ENCODE data around the gene ABHD4. TPM values are rescaled to one million over a fixed set of nuclear protein-coding genes. Genes with fewer than 3 reads are reported as not detected.
A peak's percentile ranks its signal among the peaks of the same experiment; 100 is the strongest.
"Not testable (repeated sequence)": the region's sequence is repeated elsewhere in the genome, so short reads cannot be mapped to it uniquely, and the experiment has no call there.

Gene ABHD4
- total and polyA plus RNA-seq, 2 donors (not counting 1 experiment from before 2014, with no cell fraction given): 10.5 to 22.7 TPM

DNA sequence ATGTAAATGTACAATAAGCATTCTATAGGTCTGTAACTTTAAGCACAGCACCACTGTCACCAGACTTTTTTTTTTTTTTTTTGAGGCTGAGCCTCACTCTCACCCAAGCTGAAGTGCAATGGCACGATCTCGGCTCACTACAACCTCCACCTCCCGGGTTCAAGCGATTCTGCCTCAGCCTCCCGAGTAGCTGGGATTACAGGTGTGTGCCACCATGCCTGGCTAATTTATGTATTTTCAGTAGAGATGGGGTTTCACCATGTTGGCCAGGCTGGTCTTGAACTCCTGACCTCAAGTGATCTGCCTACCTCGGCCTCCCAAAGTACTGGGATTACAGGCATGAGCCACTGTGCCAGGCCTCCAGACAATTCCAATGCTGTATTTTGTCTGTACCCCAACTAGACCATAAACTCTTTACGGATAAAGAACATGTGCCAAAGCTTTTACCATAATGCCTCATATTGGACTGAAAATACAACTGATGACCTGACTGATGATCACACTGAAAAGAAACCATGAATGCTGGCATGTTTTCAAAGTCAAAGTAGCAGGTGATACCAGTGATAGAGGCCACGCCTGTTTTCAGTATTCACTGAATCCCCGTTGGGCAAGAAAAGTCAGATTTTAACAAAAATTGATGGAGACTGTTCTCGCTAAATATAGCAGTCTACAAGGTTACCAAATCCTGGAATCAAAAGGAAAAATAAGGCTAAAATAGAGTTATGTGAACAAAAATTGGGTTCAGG is 10.2 kb upstream of the ABHD4 start:
- H4K20me1 ChIP-seq (ENCODE audit: control insufficient read depth, insufficient read depth, low read length, poor library complexity, severe bottlenecking); H3K9me3 Mint-ChIP-seq (ENCODE audit: insufficient read depth); DNase-seq; H3K9me3 ChIP-seq (ENCODE audit: control extremely low read depth in 1 of 3, control insufficient read depth in 2 of 3, insufficient read depth in 1 of 3, low read length in 2 of 3); intact Hi-C loops (cut with micrococcal nuclease); H3K27me3 ChIP-seq (replicated peaks in 1 of 4; ENCODE audit: control extremely low read depth in 1 of 4, control insufficient read depth in 3 of 4, insufficient read depth in 4 of 4, low read length in 3 of 4); H3K27me3 Mint-ChIP-seq; ATAC-seq (ENCODE audit: low read depth): not testable (repeated sequence)
- Histone ChIP-seq H3K4me2 (replicated peaks; ENCODE audit: low read depth, low read length, poor library complexity, severe bottlenecking) (peak overlapping the region; percentile 77), H3K36me3 (replicated peaks in 1 of 2; ENCODE audit: control extremely low read depth in 1 of 2, control insufficient read depth in 1 of 2, extremely low read depth in 1 of 2, insufficient read depth in 2 of 2, low read length in 1 of 2) (peaks cover 2 to 11% of the 10 kb centered on the region in 2 experiments), H2AFZ (ENCODE audit: insufficient read depth, low read depth, low read length, poor library complexity, severe bottlenecking) (peak overlapping the region; percentile 76), H3K4me1 (ENCODE audit: control insufficient read depth in 2 of 2, insufficient read depth in 2 of 2, low read length in 2 of 2) (peaks cover 33 to 36% of the 10 kb centered on the region in 2 donors), H3K27ac (ENCODE audit: low read length in 2 of 2) (peak overlapping the region; percentile 92 to 97), H3K9ac (ENCODE audit: low read length) (peak overlapping the region; percentile 84), H3K79me2 (ENCODE audit: control insufficient read depth, insufficient read depth, low read length) (peaks cover 58% of the 10 kb centered on the region), H3K4me3 (ENCODE audit: control extremely low read depth in 1 of 5, extremely low read depth in 1 of 5, insufficient read depth in 1 of 5, low read depth in 2 of 5, low read length in 4 of 5) (peak overlapping the region in 4 of 5 experiments; percentile 75 to 84 (median 80))
- H3K27ac Mint-ChIP-seq: peak overlapping the region; percentile 96
- CTCF ChIA-PET: interaction anchor here (0.8 to 8.0 kb wide), 5 partner anchors 10 to 312 kb away, joined by 3 to 85 read pairs (median 10); no protein-coding TSS in a partner anchor
- peaks cover 64% of the 10 kb centered on the region for H3K4me1 Mint-ChIP-seq
- 79% methylated on average over 4 of the region's 10 CpGs for WGBS (ENCODE audit: insufficient coverage)
- POLR2A ChIA-PET: interaction anchor here (0.6 to 2.2 kb wide), 2 partner anchors 11 to 329 kb away, joined by 3 to 13 read pairs; partner anchors contain the start of gene ABHD4
- peak overlapping the region; percentile 99 for H3K4me3 Mint-ChIP-seq

GRCh38 chr14:22588526-22589095 is 9.5 kb upstream of the ABHD4 start:
- ChIA-PET POLR2A (interaction anchor here (0.6 to 2.2 kb wide), 5 partner anchors 10 to 331 kb away, joined by 3 to 13 read pairs (median 7); partner anchors contain the start of genes ABHD4, OXA1L and RBM23), CTCF (interaction anchor here (0.8 to 8.0 kb wide), 15 partner anchors 9 to 418 kb away, joined by 3 to 85 read pairs (median 7); partner anchors contain the start of gene ABHD4)
- peaks cover 50% of the 10 kb centered on the region for H3K79me2 ChIP-seq (ENCODE audit: control insufficient read depth, insufficient read depth, low read length)

More at GRCh38 chr14:22588526-22589095, 9.5 kb upstream of the ABHD4 start:
- H3K4me1 Mint-ChIP-seq: peaks cover 58% of the 10 kb centered on the region
- H3K27ac Mint-ChIP-seq: peak overlapping the region; percentile 96
- H3K27me3 Mint-ChIP-seq: no peaks in the 10 kb centered on the region
- H3K4me1 ChIP-seq (ENCODE audit: control insufficient read depth in 2 of 2, insufficient read depth in 2 of 2, low read length in 2 of 2): peaks cover 33 to 34% of the 10 kb centered on the region in 2 donors
- no peaks in the 10 kb centered on the region for H4K20me1 ChIP-seq (ENCODE audit: control insufficient read depth, insufficient read depth, low read length, poor library complexity, severe bottlenecking)
- H3K4me2 ChIP-seq (replicated peaks; ENCODE audit: low read depth, low read length, poor library complexity, severe bottlenecking): peak overlapping the region; percentile 77
- no peak for TF ChIP-seq EZH2 (IDR thresholded peaks at IDR 0.05; ENCODE audit: borderline replicate concordance, insufficient read depth, low read depth, low read length, poor library complexity, severe bottlenecking)
- TF ChIP-seq CTCF (IDR thresholded peaks at IDR 0.05): no peak
- intact Hi-C loops (cut with micrococcal nuclease): loop anchor here (1.0 kb wide), 12 partner anchors 10 to 698 kb away; partner anchors contain the start of genes ABHD4, HOMEZ, LRP10 and MRPL52
- H3K9me3 Mint-ChIP-seq (ENCODE audit: insufficient read depth): no peaks in the 10 kb centered on the region
- ATAC-seq (ENCODE audit: low read depth) (no peak), DNase-seq (no peak)
- no peaks in the 10 kb centered on the region for H3K9me3 ChIP-seq (ENCODE audit: control extremely low read depth in 1 of 3, control insufficient read depth in 2 of 3, insufficient read depth in 1 of 3, low read length in 2 of 3)
- peak overlapping the region; percentile 75 to 84 (median 78) for H3K4me3 ChIP-seq (ENCODE audit: control extremely low read depth in 1 of 5, extremely low read depth in 1 of 5, insufficient read depth in 1 of 5, low read depth in 2 of 5, low read length in 4 of 5)
- peak overlapping the region; percentile 84 for H3K9ac ChIP-seq (ENCODE audit: low read length)
- H3K36me3 ChIP-seq (replicated peaks in 1 of 2; ENCODE audit: control extremely low read depth in 1 of 2, control insufficient read depth in 1 of 2, extremely low read depth in 1 of 2, insufficient read depth in 2 of 2, low read length in 1 of 2): peaks cover 2 to 11% of the 10 kb centered on the region in 2 experiments
- H3K27me3 ChIP-seq (replicated peaks in 1 of 4; ENCODE audit: control extremely low read depth in 1 of 4, control insufficient read depth in 3 of 4, insufficient read depth in 4 of 4, low read length in 3 of 4): no peaks in the 10 kb centered on the region
- WGBS (ENCODE audit: insufficient coverage): 0% methylated on average over 9 of the region's 17 CpGs
- peak overlapping the region; percentile 76 for H2AFZ ChIP-seq (ENCODE audit: insufficient read depth, low read depth, low read length, poor library complexity, severe bottlenecking)
- peak overlapping the region; percentile 99 for H3K4me3 Mint-ChIP-seq
- H3K27ac ChIP-seq (ENCODE audit: low read length in 2 of 2): peak overlapping the region; percentile 92 to 97

All from B cell (primary cell).